ENCODE measurements around the gene SMC6. TPM values are rescaled to one million over a fixed set of nuclear protein-coding genes. Genes with fewer than 3 reads are reported as not detected.

The SMC6 gene
- total RNA-seq, 2 donors from 2014 or later: 9.9 to 11.9 TPM

GRCh38 chr2:17644997-17645720 is 108.5 kb downstream of the SMC6 start:
- Histone ChIP-seq H3K36me3 (replicated peaks in 1 of 2; ENCODE audit: insufficient read depth in 1 of 2, low read depth in 2 of 2) (no peaks in the 10 kb centered on the region), H3K27me3 (no peaks in the 10 kb centered on the region), H3K4me1 (no peaks in the 10 kb centered on the region), H3K4me3 (no peak overlapping the region), H3K27ac (no peak overlapping the region), H3K9me3 (no peaks in the 10 kb centered on the region)
- ATAC-seq (no peak), DNase-seq (no peak)
- intact Hi-C loops (cut with DNase I): no loop called here
- 79 to 84% methylated on average over 4 of the region's 4 CpGs for WGBS, 2 donors
- TF ChIP-seq CTCF (IDR thresholded peaks at IDR 0.05): no peak
- TF ChIP-seq POLR2A (IDR thresholded peaks at IDR 0.05): no peak

- WGBS, 2 donors: 82 to 86% methylated on average over 6 of the region's 6 CpGs
- DNase-seq (peak in 2 of 4 donors; percentile 19 to 58), ATAC-seq (no peak)
- no peaks in the 10 kb centered on the region for H3K4me1 ChIP-seq
- intact Hi-C loops (cut with DNase I): no loop called here
- H3K27ac ChIP-seq: no peak overlapping the region
- H3K27me3 ChIP-seq: no peaks in the 10 kb centered on the region
- no peaks in the 10 kb centered on the region for H3K9me3 ChIP-seq
- H3K4me3 ChIP-seq: no peak overlapping the region
- TF ChIP-seq CTCF (IDR thresholded peaks at IDR 0.05) (no peak), POLR2A (IDR thresholded peaks at IDR 0.05) (no peak)
- no peaks in the 10 kb centered on the region for H3K36me3 ChIP-seq (replicated peaks in 1 of 2; ENCODE audit: insufficient read depth in 1 of 2, low read depth in 2 of 2)
Measured at GRCh38 chr2:17643031-17643615, 110.5 kb downstream of the SMC6 start.

- no peaks in the 10 kb centered on the region for H3K36me3 ChIP-seq (replicated peaks in 1 of 2; ENCODE audit: insufficient read depth in 1 of 2, low read depth in 2 of 2)
- H3K4me1 ChIP-seq: no peaks in the 10 kb centered on the region
- DNase-seq: no peak
- ATAC-seq: no peak
- no peaks in the 10 kb centered on the region for H3K27me3 ChIP-seq
- no peak overlapping the region for H3K4me3 ChIP-seq
- H3K9me3 ChIP-seq: no peaks in the 10 kb centered on the region
- no peak for TF ChIP-seq POLR2A (IDR thresholded peaks at IDR 0.05)
- no peak for TF ChIP-seq CTCF (IDR thresholded peaks at IDR 0.05)
- H3K27ac ChIP-seq: no peak overlapping the region
- intact Hi-C loops (cut with DNase I): no loop called here
- 86% methylated on average over 2 of the region's 2 CpGs for WGBS, 2 donors
Measured at GRCh38 chr2:17640406-17640805, 113.2 kb downstream of the SMC6 start.

GRCh38 chr2:17638196-17638743 is 115.3 kb downstream of the SMC6 start:
- 71 to 77% methylated on average over 5 to 7 of the region's 7 CpGs for WGBS, 2 donors
- Histone ChIP-seq H3K27me3 (no peaks in the 10 kb centered on the region), H3K4me3 (no peak overlapping the region), H3K36me3 (replicated peaks in 1 of 2; ENCODE audit: insufficient read depth in 1 of 2, low read depth in 2 of 2) (no peaks in the 10 kb centered on the region), H3K9me3 (no peaks in the 10 kb centered on the region), H3K4me1 (no peaks in the 10 kb centered on the region), H3K27ac (no peak overlapping the region)
- no peak for TF ChIP-seq POLR2A (IDR thresholded peaks at IDR 0.05)
- no peak for TF ChIP-seq CTCF (IDR thresholded peaks at IDR 0.05)
- DNase-seq (no peak), ATAC-seq (no peak)
- intact Hi-C loops (cut with DNase I): no loop called here
